ENCODE measurements around the gene WDR33.
"Not testable (repeated sequence)": the region's sequence is repeated elsewhere in the genome, so short reads cannot be mapped to it uniquely, and the experiment has no call there.

Gene WDR33

DNA sequence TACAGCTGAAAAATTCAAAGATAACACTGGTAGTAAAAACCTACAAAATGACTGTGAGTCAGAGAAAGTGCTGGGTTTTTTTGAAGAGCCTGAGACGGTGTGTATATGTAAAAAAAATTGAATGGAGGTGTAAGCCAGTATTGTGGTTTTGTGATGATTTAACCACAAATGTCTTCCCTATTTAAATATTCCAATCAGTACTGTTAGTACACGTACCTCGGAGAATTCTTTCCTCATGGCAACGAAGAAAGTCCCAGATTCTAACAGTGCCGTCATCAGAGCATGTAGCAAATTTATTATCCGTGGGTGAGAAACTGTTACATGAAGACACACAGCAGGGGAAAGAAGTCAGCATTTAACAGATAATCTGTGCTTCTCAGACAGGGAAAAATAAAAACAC is 48.1 kb downstream of the WDR33 start:
- no peak for DNase-seq (ENCODE audit: low read depth)
- TF ChIP-seq, protein P1, sequence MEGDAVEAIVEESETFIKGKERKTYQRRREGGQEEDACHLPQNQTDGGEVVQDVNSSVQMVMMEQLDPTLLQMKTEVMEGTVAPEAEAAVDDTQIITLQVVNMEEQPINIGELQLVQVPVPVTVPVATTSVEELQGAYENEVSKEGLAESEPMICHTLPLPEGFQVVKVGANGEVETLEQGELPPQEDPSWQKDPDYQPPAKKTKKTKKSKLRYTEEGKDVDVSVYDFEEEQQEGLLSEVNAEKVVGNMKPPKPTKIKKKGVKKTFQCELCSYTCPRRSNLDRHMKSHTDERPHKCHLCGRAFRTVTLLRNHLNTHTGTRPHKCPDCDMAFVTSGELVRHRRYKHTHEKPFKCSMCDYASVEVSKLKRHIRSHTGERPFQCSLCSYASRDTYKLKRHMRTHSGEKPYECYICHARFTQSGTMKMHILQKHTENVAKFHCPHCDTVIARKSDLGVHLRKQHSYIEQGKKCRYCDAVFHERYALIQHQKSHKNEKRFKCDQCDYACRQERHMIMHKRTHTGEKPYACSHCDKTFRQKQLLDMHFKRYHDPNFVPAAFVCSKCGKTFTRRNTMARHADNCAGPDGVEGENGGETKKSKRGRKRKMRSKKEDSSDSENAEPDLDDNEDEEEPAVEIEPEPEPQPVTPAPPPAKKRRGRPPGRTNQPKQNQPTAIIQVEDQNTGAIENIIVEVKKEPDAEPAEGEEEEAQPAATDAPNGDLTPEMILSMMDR (conservative IDR thresholded peaks at IDR 0.05; ENCODE audit: low read depth, low read length), result no peak
- no peak overlapping the region for H3K4me3 ChIP-seq (ENCODE audit: low read depth, low read length)

DNA sequence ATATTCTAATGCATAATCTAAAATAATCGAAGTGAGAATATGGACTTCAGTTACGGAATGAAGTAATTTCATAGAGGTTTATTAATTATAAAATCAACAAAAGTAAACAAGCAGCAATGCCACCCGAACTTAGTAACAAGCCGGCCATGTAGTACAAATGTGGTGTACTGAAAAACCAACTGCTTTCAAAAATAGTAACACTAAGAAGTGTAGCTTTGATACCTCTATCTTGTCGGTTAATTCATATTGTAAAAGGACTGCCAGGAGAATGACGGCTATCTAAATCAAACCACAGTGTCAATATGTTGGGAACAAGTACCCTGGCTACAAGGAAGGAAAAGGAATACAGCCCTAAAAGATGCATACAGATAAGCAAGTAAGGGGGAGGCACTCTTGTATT is 48.5 kb downstream of the WDR33 start:
- TF ChIP-seq, protein P1 (conservative IDR thresholded peaks at IDR 0.05; ENCODE audit: low read depth, low read length), result no peak
- H3K4me3 ChIP-seq (ENCODE audit: low read depth, low read length), result no peak overlapping the region
- no peak for DNase-seq (ENCODE audit: low read depth)

DNA sequence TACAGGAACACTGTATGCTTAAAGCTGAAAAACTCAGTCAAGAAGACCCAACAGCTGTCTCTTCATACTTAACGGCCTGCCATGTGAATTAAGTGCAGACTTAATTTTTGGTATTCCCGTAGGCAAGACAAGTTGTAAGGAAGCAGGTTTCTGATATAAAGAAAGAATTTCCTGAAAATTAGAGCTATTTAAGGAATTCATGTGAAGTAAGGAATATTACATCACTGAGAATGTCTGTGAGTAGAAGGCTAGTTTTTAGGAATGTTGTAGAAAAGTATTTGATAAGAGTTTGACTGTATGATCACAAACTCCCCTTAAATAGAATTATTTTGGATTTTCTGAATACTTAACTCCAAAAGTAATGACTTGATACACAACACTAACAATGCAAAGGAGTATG is 51.0 kb downstream of the WDR33 start:
- H3K4me3 ChIP-seq (ENCODE audit: low read depth, low read length), result no peak overlapping the region
- peak; percentile 28 for DNase-seq (ENCODE audit: low read depth)
- TF ChIP-seq, protein P1 (conservative IDR thresholded peaks at IDR 0.05; ENCODE audit: low read depth, low read length), result no peak

DNA sequence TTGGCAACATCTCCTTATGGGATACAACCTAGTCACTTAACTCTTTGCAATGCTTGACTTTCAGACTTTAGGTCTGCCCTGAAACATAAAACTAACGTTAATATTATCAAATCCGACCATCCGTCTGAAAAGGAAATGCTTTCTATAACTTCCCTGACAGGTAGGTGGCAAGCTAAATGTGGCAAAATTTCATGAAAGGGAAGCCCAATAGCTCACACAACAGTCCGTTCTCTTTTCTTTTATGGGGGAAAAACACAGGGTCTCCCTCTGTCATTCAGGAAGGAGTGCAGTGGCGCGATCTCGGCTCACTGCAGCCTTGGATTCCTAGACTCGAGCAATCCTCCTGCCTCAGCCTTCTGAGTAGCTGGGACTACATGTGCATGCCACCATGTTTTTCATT is 56.8 kb downstream of the WDR33 start:
- H3K4me3 ChIP-seq (ENCODE audit: low read depth, low read length), result no peak overlapping the region
- DNase-seq (ENCODE audit: low read depth), result no peak
- TF ChIP-seq, protein P1 (conservative IDR thresholded peaks at IDR 0.05; ENCODE audit: low read depth, low read length), result no peak

DNA sequence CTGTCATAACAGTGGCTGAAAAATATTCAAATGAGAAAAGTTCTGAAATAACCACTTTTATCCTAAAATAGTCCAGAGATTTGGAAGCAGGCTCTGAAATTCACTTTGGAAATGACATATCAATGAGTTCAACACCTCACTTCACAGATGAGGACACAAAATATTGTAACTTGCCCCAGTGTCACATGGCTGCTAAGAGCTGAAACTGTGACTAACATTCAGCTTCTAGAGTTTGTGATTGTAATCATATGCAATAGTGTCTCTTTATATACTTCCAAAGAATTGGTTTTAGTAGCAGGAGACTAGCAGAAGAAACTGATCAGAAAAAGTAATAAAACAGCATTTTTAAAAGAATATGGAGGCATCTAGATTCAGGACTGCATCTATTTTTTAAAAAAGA is 57.6 kb downstream of the WDR33 start:
- H3K4me3 ChIP-seq (ENCODE audit: low read depth, low read length), result no peak overlapping the region
- TF ChIP-seq, protein P1 (conservative IDR thresholded peaks at IDR 0.05; ENCODE audit: low read depth, low read length), result no peak
- no peak for DNase-seq (ENCODE audit: low read depth)

DNA sequence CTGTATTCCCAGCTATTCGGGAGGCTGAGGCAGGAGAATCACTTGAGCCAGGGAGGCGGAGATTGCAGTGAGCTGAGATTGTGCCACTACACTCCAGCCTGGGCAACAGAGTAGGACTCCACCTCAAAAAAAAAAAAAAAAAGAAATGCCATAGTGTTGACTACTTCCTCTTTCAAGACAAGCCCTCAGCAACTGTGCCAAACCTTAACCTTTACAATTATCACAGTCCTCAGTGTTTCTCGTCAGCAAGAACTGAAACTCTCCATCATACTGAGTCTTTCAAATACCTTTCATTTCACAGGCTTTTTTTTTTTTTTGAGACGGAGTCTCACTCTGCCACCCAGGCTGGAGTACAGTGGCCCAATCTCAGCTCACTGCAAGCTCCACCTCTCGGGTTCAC is 61.4 kb downstream of the WDR33 start:
- peak; percentile 44 for DNase-seq (ENCODE audit: low read depth)
- H3K4me3 ChIP-seq (ENCODE audit: low read depth, low read length), result not testable (repeated sequence)

DNA sequence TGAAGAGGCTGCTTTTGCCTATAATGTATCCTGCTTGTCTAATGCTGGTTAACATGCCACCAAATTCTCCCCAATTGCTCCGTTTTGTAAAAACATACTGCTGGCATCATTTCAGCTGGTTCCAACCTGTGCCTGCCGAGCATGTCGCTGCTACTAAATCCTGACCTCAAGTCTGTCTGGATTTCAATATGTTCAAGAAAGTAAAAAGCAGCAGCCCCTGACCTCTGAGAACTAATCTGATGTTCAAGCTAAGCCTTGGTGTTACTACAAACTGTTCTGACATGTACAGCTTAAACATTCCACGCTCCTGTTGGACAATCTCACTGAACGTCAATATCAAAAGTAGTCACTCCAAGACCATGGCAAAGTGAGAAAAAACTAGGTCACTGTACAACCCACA is 63.4 kb downstream of the WDR33 start:
- TF ChIP-seq, protein P1 (conservative IDR thresholded peaks at IDR 0.05; ENCODE audit: low read depth, low read length), result no peak
- no peak overlapping the region for H3K4me3 ChIP-seq (ENCODE audit: low read depth, low read length)
- no peak for DNase-seq (ENCODE audit: low read depth)

All from choroid plexus epithelial cell (primary cell).